Fibroblast of mammary gland (primary cell): ENCODE data around the gene TNNI2.
A peak's percentile ranks its signal among the peaks of the same experiment; 100 is the strongest.

ENCODE experiments used
- DNase-seq: peaks from one replicate; pipeline ENCODE4 v3.0.0-alpha.2; 2010; ENCODE audit warnings: low read depth
- H3K4me3 ChIP-seq: 2 replicates; pipeline ENCODE4 v1.5.1; 2011; ENCODE audit warnings: low read depth, mild to moderate bottlenecking, low read length, moderate library complexity; ENCODE audit not compliant: control insufficient read depth
- TF ChIP-seq, protein P1 (sequence below): conservative IDR thresholded peaks from 2 replicates; pipeline ENCODE4 v1.5.1; 2011; ENCODE audit warnings: low read depth, low read length, inconsistent platforms; ENCODE audit not compliant: control insufficient read depth, insufficient read depth

Gene TNNI2

DNA sequence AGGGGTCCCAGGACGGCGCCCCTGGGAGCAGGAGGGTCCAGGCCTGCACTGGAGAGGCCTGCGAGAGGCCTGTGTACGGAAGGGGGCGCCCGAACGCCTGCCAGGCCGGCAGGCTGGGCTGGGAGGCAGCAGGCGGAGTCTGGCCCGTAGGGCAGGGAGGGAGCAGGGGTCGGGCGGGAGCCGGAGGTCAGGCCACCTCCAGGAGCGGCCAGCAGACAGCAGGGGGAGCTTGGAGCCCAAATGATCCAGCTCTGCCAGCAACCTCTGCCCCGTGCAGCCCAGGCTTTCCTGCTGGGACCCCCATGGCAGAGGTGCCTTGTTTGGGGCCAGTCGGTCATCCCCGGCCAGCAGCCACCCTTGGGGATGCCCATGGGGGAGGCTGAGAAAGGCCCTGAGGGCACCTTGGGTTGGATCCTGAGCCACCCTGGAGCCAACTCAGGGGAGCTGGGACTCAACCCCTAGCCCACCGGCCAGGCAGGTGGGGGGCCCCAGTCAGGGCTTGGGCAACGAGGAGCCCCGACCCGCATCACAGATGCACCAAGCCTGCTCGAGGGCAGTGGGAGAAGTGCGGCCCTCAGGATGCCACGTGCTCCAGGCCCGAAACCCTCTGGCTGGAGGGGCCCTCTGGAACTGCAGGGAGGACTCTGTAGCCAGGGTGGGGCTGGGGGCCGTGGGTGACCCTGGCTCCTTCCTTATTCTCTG, 13.6 kb upstream of the TNNI2 start:
- no peak overlapping the region for H3K4me3 ChIP-seq
- no peak for DNase-seq
- TF ChIP-seq, protein P1, sequence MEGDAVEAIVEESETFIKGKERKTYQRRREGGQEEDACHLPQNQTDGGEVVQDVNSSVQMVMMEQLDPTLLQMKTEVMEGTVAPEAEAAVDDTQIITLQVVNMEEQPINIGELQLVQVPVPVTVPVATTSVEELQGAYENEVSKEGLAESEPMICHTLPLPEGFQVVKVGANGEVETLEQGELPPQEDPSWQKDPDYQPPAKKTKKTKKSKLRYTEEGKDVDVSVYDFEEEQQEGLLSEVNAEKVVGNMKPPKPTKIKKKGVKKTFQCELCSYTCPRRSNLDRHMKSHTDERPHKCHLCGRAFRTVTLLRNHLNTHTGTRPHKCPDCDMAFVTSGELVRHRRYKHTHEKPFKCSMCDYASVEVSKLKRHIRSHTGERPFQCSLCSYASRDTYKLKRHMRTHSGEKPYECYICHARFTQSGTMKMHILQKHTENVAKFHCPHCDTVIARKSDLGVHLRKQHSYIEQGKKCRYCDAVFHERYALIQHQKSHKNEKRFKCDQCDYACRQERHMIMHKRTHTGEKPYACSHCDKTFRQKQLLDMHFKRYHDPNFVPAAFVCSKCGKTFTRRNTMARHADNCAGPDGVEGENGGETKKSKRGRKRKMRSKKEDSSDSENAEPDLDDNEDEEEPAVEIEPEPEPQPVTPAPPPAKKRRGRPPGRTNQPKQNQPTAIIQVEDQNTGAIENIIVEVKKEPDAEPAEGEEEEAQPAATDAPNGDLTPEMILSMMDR = peak; percentile 14

DNA sequence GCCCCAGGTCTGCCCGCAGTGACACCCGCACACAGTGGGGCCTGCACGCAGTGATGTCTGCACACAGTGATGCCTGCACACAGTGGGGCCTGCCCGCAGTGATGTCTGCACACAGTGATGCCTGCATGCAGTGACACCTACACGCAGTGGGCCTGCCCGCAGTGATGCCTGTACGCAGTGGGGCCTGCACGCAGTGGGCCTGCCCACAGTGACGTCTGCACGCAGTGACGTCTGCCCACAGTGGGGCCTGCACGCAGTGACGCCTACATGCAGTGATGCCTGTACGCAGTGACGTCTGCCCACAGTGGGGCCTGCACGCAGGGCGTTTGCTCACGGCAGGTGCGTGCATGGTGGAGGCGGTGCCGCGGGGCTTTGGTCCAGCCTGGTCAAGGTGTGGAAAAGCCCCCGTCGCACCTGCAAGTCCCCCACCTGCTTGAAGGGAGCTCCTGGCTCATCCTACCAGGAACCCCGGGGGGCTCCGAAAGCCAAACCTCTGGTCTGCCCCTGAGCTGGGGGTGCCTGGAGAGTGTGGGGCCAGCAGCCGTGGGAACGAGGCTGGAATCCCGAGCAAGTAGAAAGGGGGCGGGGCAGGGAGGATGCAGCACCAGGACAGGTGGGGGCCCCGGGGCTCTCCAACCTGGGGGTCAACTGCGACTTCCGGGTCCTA, 12.9 kb upstream of the TNNI2 start:
- DNase-seq = no peak
- TF ChIP-seq, protein P1 = no peak
- H3K4me3 ChIP-seq = no peak overlapping the region

DNA sequence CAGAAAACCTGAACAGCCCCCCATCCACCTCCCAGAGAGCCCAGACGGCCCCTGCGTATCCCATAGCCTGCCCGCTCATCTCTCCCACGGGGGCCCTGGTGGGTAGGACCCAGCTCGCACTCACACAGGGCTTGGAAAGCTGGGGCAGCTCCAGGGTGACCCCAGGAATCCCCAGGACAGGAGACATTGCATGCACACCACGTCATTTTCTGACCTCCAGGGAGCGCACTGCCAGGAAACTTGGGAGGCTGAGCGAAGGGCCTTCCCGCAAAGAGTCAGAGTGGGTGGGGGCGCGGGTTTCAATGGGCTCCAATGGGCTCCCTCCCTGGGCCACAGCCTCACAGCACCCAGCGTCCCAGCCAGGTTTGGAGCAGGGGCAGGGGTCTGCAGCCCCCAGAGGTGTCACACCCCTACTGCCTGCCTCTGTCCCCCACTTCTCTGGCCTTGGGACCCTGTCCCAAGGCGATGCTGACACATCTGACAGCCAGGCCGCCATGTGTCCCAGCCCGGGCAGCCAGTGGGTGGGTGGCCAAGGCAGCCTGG, 12.2 kb upstream of the TNNI2 start:
- peak; percentile 41 for DNase-seq
- TF ChIP-seq, protein P1 = no peak
- no peak overlapping the region for H3K4me3 ChIP-seq

DNA sequence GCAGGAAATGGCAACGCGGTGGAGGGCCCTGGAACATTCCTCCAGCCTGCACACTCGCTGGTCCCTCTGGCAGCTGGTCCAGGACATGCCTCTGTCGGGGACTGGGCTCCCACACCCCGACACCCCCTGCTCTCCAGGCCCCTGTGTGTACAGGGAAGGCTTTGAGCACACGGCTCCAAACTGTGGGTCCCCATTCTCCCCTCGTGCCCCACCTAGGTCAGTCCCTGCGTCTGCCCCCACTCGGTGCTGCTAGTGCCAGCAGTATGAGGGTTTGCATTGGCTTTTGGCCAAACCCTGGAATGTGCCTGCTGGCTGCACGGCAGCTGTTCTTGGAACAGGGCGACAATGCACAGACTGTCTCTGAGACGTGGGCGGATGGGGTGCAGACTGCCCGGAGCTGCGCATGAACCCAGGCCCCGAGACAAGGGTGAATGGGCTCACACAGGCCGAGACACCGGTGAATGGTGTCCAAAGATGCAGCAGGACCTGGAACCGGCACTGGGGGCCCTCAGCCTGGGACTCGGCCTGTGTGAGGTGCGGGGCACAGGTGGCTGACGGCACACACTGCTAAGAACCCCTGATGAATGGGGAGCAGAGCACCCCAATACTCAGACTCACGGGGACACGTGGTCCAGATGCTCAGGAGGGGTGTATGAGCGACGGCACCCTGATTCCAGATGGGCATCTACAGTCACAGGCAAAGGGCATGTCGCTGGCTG, 11.5 kb upstream of the TNNI2 start:
- H3K4me3 ChIP-seq = no peak overlapping the region
- peak; percentile 28 for DNase-seq
- TF ChIP-seq, protein P1 = no peak

DNA sequence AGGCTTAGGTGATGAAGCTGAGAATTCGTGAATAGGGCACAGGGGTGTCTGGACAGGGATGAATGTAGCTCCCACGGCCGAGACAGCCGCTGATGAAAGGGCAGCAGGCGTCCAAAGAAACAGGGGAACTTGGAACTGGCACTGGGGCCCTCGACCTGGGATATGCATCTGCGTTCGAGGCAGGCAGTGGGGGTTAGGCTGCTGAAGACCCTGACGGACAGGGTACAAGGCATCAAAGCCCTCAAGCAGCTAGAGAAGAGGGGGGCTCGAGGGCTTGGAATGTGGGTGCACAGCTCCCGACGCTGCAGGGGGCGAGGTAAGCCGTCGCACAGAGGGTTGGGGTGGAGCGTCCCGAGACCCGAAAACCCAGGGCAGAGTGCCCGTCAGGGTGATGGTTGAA, 10.8 kb upstream of the TNNI2 start:
- no peak for DNase-seq
- TF ChIP-seq, protein P1 = no peak
- H3K4me3 ChIP-seq = no peak overlapping the region

DNA sequence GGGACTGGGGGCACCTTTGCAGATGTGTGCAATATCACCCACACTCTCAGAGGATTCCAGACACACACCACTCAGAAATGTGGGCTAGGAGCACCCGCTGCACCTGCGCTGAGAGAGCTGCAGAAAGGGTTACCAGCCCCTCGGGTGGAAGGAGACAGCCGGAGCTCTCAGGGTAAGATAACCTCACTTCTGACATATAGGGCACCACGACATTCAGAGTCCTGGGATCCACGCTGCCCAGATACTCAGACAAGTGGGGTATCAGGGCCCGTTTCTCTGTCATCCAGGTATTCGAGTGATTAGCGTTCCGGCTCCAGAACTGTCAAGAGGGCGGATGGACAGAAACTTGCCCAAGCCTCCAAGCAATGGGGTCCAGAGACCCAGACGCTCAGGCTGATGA, 10.2 kb upstream of the TNNI2 start:
- no peak for DNase-seq
- TF ChIP-seq, protein P1 = no peak
- no peak overlapping the region for H3K4me3 ChIP-seq
